CD4-positive, alpha-beta T cell treated with Interleukin-15 for 4 hours (primary cell): ENCODE measurements around the gene EDAR.

ENCODE experiments used
- DNase-seq: peaks from one replicate; pipeline ENCODE4 v3.0.0-alpha.2; 2020; ENCODE audit warnings: low spot score

The EDAR gene

DNA sequence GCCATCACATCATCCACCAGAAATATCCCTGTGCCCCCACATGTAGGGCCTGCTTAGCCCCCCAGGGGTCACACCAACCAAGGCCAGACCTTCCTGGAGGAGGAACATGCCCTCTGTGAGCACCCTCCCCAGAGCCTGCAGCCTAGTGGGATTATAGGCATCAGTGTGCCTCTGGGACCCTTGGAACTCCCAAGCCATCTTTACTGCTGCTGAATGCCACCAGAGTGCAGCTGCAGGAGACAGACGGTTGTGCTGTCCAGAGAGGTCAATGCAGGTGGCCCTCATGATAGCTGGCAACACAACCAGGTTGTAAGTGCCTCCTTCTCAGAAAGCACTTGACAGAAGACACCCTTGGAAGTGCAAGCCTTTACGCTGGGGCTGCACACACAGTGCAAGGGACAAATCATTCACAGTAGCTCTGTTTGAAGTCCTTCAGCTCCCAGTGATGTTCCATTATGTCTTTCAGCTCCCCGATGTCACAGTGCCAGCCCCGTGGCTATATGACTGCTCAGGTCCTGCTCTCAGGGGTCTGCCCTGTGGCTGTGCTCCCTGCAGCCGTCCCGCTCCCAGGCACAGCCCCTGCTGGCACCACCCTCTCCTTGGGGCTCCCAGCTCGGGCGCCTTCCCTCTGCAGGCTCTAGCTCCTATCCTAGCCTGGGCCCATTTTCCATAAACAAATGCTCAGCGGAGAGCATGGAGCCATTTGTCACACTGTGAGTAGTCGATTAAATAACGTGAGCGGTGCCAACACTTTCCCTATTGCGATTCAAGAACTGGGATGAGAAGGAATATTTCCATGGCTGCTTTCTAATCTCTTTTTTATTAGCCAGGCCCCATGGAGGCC lies 65.1 kb downstream of the EDAR start:
- no peak for DNase-seq

- DNase-seq = no peak
Measured at GRCh38 chr2:108923019-108923700, 65.9 kb downstream of the EDAR start.

DNA sequence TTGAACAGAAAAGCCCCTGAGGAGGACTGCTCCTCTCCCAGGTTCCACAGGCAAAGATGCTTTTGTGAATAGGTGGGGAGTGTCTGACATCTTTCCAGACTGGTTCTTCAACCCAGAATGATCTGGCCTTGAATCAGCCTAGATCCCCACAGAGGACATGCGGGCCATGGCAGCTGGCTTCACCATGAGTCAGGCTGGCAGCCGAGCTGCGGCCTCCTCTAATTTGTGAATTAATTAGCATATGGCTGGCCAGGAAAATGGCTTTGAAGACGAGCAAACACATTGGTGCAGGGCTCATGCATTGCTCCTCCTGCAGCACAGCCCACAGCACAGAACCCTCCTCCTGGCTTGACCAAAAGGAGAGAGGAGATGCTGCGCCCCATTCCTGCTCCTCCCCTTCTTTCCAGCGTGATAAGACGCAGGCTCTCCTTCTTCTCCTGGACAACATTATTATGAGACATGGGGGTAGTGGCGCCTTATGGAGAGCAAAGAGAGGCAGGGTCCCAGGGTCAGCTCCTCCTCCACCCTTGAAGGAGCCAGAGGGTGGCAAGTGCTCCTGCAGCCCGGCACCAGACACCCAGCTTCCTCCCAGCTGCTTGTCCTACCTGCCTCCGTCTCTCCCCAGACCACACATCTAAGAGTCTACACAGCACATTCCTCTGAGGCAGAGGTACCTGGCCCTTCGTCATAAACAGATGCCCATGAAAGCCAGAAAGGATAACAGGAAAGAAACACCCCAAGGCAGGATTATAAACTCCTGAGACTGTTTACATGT lies 66.7 kb downstream of the EDAR start:
- no peak for DNase-seq

DNA sequence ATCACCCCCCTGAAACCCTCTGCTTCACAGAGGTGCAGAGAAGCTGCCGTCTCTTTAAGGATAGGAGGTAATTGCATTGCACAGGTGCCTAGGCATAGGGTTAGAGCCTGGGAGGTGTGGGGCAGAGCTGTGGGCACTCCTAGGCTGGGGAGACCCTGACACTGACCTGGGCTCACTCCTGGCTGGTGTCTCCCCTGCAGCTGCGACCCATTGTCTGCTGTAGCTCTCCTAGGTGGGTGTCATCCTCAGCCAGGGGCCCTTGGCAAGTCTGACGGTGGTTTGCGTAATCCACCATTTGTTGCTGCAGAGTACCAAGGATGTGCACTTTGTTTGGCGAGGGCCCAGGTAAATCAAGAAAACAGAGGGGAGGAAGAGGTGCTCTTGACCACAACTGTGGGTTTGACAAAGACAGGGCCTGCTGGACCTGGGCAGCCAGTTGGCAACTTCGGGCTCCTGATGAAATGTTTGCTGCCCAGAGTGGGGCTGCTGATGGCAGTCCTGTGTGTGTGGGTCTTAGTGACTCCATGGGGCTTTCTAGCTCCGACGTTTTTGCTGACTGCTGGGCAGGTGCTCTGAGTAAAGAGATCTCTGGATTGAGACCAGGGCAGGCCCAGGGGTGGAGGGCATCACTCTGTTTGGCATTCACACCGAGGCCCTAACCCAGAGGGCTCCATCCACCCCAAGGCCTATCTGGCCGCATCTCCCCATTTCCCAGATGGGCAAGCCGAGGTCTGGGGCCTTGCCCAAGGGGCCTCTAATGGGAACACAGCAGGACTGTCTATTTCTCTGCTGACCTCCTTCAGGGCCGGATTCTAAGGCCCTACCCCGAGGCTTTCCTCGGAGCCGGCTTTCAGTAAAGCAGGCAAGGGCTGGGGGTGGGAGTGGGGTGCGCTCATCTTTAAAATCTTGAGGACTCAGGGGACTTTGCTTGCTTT lies 67.7 kb downstream of the EDAR start:
- DNase-seq = no peak

DNA sequence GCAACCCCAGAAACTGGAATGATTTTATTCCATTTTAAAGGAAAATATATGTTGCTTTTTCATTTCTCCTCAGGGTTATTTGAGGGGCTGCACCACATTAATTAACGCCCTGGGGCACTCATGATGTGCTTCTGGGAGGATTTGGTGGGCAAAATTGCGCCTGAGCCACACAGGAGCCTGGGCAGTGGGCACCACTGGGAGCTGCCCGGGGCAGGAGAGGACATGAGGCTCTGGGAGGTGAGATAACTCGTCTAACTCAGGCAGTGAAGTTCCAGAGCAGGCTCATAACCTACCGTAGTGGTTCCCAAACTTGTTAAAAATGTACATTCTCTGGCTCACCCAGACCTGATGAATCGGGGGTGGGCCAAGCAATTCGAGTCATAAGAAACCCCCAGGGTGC lies 68.3 kb downstream of the EDAR start:
- DNase-seq = no peak

- DNase-seq = no peak
Measured at GRCh38 chr2:108919571-108920373, 69.2 kb downstream of the EDAR start.

DNA sequence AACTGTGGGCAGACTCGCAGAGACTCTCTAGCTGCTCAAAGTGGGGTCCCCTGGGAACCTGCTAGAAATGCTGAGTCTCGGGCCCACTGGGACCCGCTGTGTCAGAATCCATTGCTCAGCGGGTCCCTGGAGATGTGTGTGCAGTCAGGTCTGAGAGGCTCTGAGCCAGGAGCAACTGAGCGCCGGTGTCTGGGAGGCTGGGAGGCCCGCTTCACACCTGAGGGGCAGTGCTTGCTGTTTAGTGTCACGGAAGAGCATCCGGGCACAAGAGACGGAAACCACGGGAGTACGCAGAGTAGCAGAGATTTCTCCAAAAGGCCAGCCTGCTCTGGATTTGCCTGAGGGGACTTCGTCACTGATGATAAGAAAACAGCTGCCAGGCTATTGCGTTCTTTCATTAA lies 70.1 kb downstream of the EDAR start:
- no peak for DNase-seq

- DNase-seq = no peak
Measured at GRCh38 chr2:108918156-108918874, 70.7 kb downstream of the EDAR start.

GRCh38 chr2:108917526-108917925 lies 71.5 kb downstream of the EDAR start:
- no peak for DNase-seq

- no peak for DNase-seq
Measured at GRCh38 chr2:108916796-108917421, 72.1 kb downstream of the EDAR start.

DNA sequence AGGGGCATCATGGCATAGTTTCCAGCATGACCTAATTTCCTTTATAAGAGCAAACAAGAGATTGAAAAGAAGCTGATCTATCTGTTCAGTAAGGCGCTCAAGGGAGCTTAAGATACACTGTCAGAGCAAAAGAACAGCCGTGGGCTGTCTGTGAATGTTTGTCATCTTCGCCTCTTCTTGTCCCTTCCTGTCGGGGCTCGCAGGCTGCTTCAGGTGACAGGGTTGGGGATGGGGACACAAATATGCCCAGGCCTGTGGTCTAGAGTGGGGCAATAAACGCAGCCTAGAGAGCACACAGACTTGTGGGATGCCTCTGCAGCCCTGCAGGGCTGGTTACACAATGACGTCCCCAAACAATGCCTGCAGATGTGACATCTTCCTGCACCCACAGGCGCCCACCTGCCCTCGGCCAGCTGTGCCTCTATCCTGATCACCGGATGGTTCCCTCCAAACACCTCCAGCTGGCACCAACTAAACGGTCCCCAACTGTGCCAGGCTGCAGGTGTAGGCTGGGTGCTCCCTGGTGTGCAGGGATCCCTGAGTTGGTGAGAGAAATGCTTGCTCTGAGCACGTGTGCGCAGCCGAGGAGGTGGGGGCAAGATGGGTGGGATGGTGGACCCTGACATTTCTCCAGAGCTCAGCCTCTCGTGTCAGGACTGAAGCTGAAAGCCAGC lies 72.8 kb downstream of the EDAR start:
- no peak for DNase-seq

DNA sequence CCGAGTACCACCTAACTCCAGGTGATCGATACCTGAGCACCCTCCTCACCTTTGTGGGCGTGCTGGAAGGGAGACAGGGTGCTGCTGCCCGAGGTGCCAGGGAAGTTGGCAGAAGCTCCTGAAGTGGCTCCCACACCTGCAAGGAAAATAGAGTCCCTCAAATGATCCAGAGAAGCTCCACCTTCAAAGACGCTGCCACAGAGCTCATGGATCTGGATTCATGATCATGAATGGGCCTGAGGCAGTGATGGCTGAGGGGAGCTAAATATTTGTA lies 76.5 kb downstream of the EDAR start:
- DNase-seq = no peak

- no peak for DNase-seq
Measured at GRCh38 chr2:108911807-108912628, 77.0 kb downstream of the EDAR start.

- DNase-seq = no peak
Measured at GRCh38 chr2:108911401-108911800, 77.6 kb downstream of the EDAR start.

GRCh38 chr2:108910541-108911396 lies 78.3 kb downstream of the EDAR start:
- no peak for DNase-seq

- no peak for DNase-seq
Measured at GRCh38 chr2:108910011-108910431, 79.0 kb downstream of the EDAR start.

- no peak for DNase-seq
Measured at GRCh38 chr2:108909275-108909823, 79.7 kb downstream of the EDAR start.
